Gastroesophageal sphincter (tissue), 4 donors: Measurements from ENCODE around the gene NRXN2. TPM values are rescaled to one million over a fixed set of nuclear protein-coding genes. Genes with fewer than 3 reads are reported as not detected.

Experiments used
- ATAC-seq: fragments of 150-250 bp; one replicate; pipeline ENCODE4 v1.9.1; 2016; ENCODE audit warnings: mild to moderate bottlenecking, moderate library complexity
- H3K27ac ChIP-seq, 4 donors: fragments of 200-600 bp; sonication (generic) in 3 of 4; 1 replicate in 3 of 4; 2 replicates in 1 of 4; pipeline ENCODE4 v1.5.1; 2016 to 2019
- H3K27me3 ChIP-seq: fragments of 200-600 bp; sonication (generic); one replicate; pipeline ENCODE4 v1.5.1; 2019
- H3K36me3 ChIP-seq, 2 donors: fragments of 200-600 bp; sonication (generic); one replicate each; pipeline ENCODE4 v1.5.1; 2019; ENCODE audit warnings: control low read depth in 1 of 2
- H3K4me1 ChIP-seq, 3 donors: fragments of 200-600 bp; sonication (generic); 1 replicate in 2 of 3; 2 replicates in 1 of 3; pipeline ENCODE4 v1.5.1; 2016 to 2019; ENCODE audit warnings: control low read depth in 2 of 3
- H3K4me3 ChIP-seq, 2 donors: fragments of 200-600 bp; sonication (generic); one replicate each; pipeline ENCODE4 v1.5.1; 2019; ENCODE audit warnings: mild to moderate bottlenecking in 1 of 2, moderate library complexity in 1 of 2
- H3K9me3 ChIP-seq, 3 donors: fragments of 200-600 bp; sonication (generic); one replicate each; pipeline ENCODE4 v1.5.1; 2017 to 2019; ENCODE audit warnings: control low read depth in 2 of 3
- CTCF ChIP-seq, 4 experiments: fragments of 200-600 bp in 2 of 4; fragments of 450-650 bp in 2 of 4; sonication (generic) in 1 of 4; IDR thresholded peaks; one replicate each; pipeline ENCODE4 v1.5.1; 2017 to 2019; ENCODE audit warnings: antibody characterized with exemption in 4 of 4, mild to moderate bottlenecking in 2 of 4, moderate library complexity in 2 of 4
- EP300 ChIP-seq: sonication (generic); formaldehyde crosslinking; IDR thresholded peaks from one replicate; pipeline ENCODE4 v1.6.1; 2017; ENCODE audit warnings: antibody characterized with exemption, mild to moderate bottlenecking
- POLR2A ChIP-seq, 2 donors: fragments of 450-650 bp; IDR thresholded peaks; one replicate each; pipeline ENCODE4 v1.6.1; 2017; ENCODE audit warnings: antibody characterized with exemption in 2 of 2, mild to moderate bottlenecking in 2 of 2, moderate library complexity in 1 of 2
- POLR2AphosphoS5 ChIP-seq: sonication (generic); formaldehyde crosslinking; IDR thresholded peaks from one replicate; pipeline ENCODE4 v1.6.1; 2017; ENCODE audit warnings: antibody characterized with exemption
- WGBS, 2 donors: methylation state at CpG; one replicate each; pipeline ENCODE4 v1.1.5; 2018; ENCODE audit warnings: low coverage in 1 of 2; 5-methylcytosine and 5-hydroxymethylcytosine counted together
- total RNA-seq, 4 donors: library from RNA; depleted of rRNA; stranded (reverse); fragments of >200 nt; gene quantifications; one replicate each; pipeline ENCODE4 v1.1.0, GENCODE V29; 2016

The NRXN2 gene
- total RNA-seq, 4 donors from 2014 or later, result 3.4 to 25.4 (median 5.0) TPM

- Histone ChIP-seq H3K27ac (no peak overlapping the region), H3K4me3 (no peak overlapping the region), H3K4me1 (peaks cover 0 to 15% (median 7%) of the 10 kb centered on the region in 3 donors), H3K9me3 (no peaks in the 10 kb centered on the region), H3K36me3 (no peaks in the 10 kb centered on the region), H3K27me3 (peaks cover 7% of the 10 kb centered on the region)
- TF ChIP-seq POLR2AphosphoS5, result no peak
- TF ChIP-seq CTCF (IDR thresholded peaks at IDR 0.05), result no peak
- no peak for TF ChIP-seq POLR2A (IDR thresholded peaks at IDR 0.05)
- no peak for TF ChIP-seq EP300
- no peak for ATAC-seq
- 77 to 100% methylated on average over 3 to 15 of the region's 19 CpGs for WGBS, 2 donors
Measured at GRCh38 chr11:64559351-64560138, 163.5 kb downstream of the NRXN2 start.

GRCh38 chr11:64558869-64559268 lies 164.1 kb downstream of the NRXN2 start:
- TF ChIP-seq POLR2A (IDR thresholded peaks at IDR 0.05), result no peak

DNA sequence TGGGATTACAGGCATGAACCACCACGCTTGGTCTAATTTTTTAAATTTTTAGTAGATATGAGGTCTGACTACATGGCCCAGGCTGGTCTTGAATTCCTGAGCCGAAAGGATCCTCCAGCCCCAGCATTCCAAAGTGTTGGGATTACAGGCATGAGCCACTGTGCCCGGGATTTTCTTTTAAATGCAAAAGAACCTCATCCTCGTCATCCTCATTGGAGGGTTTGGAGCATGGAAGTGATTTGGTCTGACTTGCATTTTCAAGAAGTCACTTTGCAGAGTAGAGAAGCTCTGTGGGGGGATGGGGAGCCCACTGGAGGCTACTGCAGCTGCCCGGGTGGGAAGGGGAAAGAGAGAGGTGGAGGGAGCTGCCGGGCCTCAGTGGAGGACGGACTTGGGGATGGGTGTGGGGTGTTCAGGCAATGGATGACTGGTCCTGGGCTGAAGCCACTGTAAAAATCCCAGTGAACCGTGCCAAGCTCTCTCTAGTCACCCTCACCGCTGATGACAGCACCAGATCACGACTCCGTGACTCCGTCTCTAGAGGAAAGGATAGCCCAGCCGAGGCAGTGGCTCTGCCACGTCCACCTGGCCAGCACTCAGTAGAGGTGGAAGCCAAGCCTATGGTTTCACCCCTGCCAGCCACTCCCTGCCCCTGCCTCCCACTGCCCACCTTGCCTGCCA lies 164.8 kb downstream of the NRXN2 start:
- Histone ChIP-seq H3K9me3 (no peaks in the 10 kb centered on the region), H3K27ac (no peak overlapping the region), H3K36me3 (no peaks in the 10 kb centered on the region), H3K27me3 (peaks cover 7% of the 10 kb centered on the region), H3K4me3 (no peak overlapping the region), H3K4me1 (peaks cover 0 to 28% (median 10%) of the 10 kb centered on the region in 3 donors)
- 83 to 92% methylated on average over 2 to 12 of the region's 14 CpGs for WGBS, 2 donors
- ATAC-seq, result no peak
- TF ChIP-seq CTCF (IDR thresholded peaks at IDR 0.05) (no peak), POLR2A (IDR thresholded peaks at IDR 0.05) (no peak), EP300 (no peak), POLR2AphosphoS5 (no peak)

More at GRCh38 chr11:64558869-64559268, 164.1 kb downstream of the NRXN2 start:
- ATAC-seq, result no peak
- 81 to 100% methylated on average over 3 to 4 of the region's 9 CpGs for WGBS, 2 donors
- peaks cover 7% of the 10 kb centered on the region for H3K27me3 ChIP-seq
- no peaks in the 10 kb centered on the region for H3K9me3 ChIP-seq
- no peak overlapping the region for H3K4me3 ChIP-seq
- H3K36me3 ChIP-seq, result no peaks in the 10 kb centered on the region
- no peak overlapping the region for H3K27ac ChIP-seq
- peaks cover 0 to 22% (median 7%) of the 10 kb centered on the region in 3 donors for H3K4me1 ChIP-seq

- TF ChIP-seq EP300 (no peak), POLR2AphosphoS5 (no peak), CTCF (IDR thresholded peaks at IDR 0.05) (no peak), POLR2A (IDR thresholded peaks at IDR 0.05) (no peak)
- Histone ChIP-seq H3K36me3 (no peaks in the 10 kb centered on the region), H3K27ac (no peak overlapping the region), H3K9me3 (no peaks in the 10 kb centered on the region), H3K4me1 (peaks cover 0 to 29% (median 10%) of the 10 kb centered on the region in 3 donors), H3K4me3 (no peak overlapping the region), H3K27me3 (peaks cover 7% of the 10 kb centered on the region)
- 75 to 100% methylated on average over 1 to 5 of the region's 12 CpGs for WGBS, 2 donors
- no peak for ATAC-seq
Measured at GRCh38 chr11:64556721-64557250, 166.2 kb downstream of the NRXN2 start.

Other genes starting within 250 kb of the NRXN2 start
- not detected for gene SLC22A11, start 167.3 kb downstream of the NRXN2 start, total RNA-seq
- gene SLC22A12, start 132.0 kb downstream of the NRXN2 start, total RNA-seq, result not detected
- gene RASGRP2, start 20.9 kb upstream of the NRXN2 start, total RNA-seq, result 10 to 100 TPM; 34.5 to 84.9 (median 41.1) TPM
- gene PYGM, start 36.8 kb upstream of the NRXN2 start, total RNA-seq, result 10 to 100 TPM; 10.5 to 55.2 (median 32.8) TPM
- 100 to 1,000 TPM; 187 to 314 (median 253) TPM for gene SF1, start 55.3 kb upstream of the NRXN2 start, total RNA-seq
- gene MAP4K2, start 80.0 kb upstream of the NRXN2 start, total RNA-seq, result 10 to 100 TPM; 17.6 to 24.0 (median 19.6) TPM
- gene MEN1, start 87.4 kb upstream of the NRXN2 start, total RNA-seq, result 10 to 100 TPM in 2 of 4 donors, 1 to 10 TPM in 2; 7.1 to 20.9 (median 11.6) TPM
- under 1 TPM; 0.08 to 0.94 (median 0.22) TPM for gene CDC42BPG, start 121.5 kb upstream of the NRXN2 start, total RNA-seq
- gene EHD1, start 155.4 kb upstream of the NRXN2 start, total RNA-seq, result 100 to 1,000 TPM in 2 of 4 donors, 10 to 100 TPM in 2; 92.1 to 188 (median 101) TPM
- gene ATG2A, start 194.0 kb upstream of the NRXN2 start, total RNA-seq, result 10 to 100 TPM; 18.8 to 27.2 (median 26.3) TPM
- 10 to 100 TPM; 20.3 to 41.2 (median 27.0) TPM for gene PPP2R5B, start 201.5 kb upstream of the NRXN2 start, total RNA-seq
- gene GPHA2, start 212.7 kb upstream of the NRXN2 start, total RNA-seq, result not detected
- not detected for gene MAJIN, start 248.9 kb upstream of the NRXN2 start, total RNA-seq